HepG2 (cell line): ENCODE measurements around the gene CFL1. TPM values are rescaled to one million over a fixed set of nuclear protein-coding genes. Genes with fewer than 3 reads are reported as not detected.

Experiments used
- AKAP8 ChIP-seq: sonication (generic); formaldehyde crosslinking; IDR thresholded peaks from 2 replicates; pipeline ENCODE4 v1.5.1; 2020; ENCODE audit warnings: mild to moderate bottlenecking, missing genetic modification reagents
- ATAD3A ChIP-seq: sonication (generic); formaldehyde crosslinking; IDR thresholded peaks from 2 replicates; pipeline ENCODE4 v1.4.0; 2020; ENCODE audit warnings: missing genetic modification reagents
- DRAP1 ChIP-seq: IDR thresholded peaks from 2 replicates; pipeline ENCODE4 v1.6.1; 2016; ENCODE audit warnings: missing genetic modification reagents, missing compliant biosample characterization
- E2F5 ChIP-seq: sonication (generic); formaldehyde crosslinking; conservative IDR thresholded peaks from 2 replicates; pipeline ENCODE4 v1.4.0; 2020; ENCODE audit warnings: missing genetic modification reagents
- GMEB2 ChIP-seq: IDR thresholded peaks from 2 replicates; pipeline ENCODE4 v1.6.1; 2016; ENCODE audit warnings: missing biosample characterization, missing genetic modification reagents, low read depth
- GTF2F1 ChIP-seq: fragments of 150-350 bp; IDR thresholded peaks from 2 replicates; pipeline ENCODE4 v1.6.1; 2014; ENCODE audit warnings: low read length
- HINFP ChIP-seq: sonication (generic); formaldehyde crosslinking; IDR thresholded peaks from 2 replicates; pipeline ENCODE4 v1.4.0; 2020; ENCODE audit warnings: low read depth, mild to moderate bottlenecking, missing genetic modification reagents
- HMG20A ChIP-seq: IDR thresholded peaks from 2 replicates; pipeline ENCODE4 v1.6.1; 2016; ENCODE audit warnings: borderline replicate concordance
- HOMEZ ChIP-seq: IDR thresholded peaks from 2 replicates; pipeline ENCODE4 v1.6.1; 2016; ENCODE audit warnings: low read depth
- IRF1 ChIP-seq: sonication (generic); formaldehyde crosslinking; IDR thresholded peaks from 2 replicates; pipeline ENCODE4 v1.4.0; 2020; ENCODE audit warnings: low read depth, mild to moderate bottlenecking, missing genetic modification reagents
- MIXL1 ChIP-seq: IDR thresholded peaks from 2 replicates; pipeline ENCODE4 v1.6.1; 2016
- SIN3B ChIP-seq: fragments of 150-350 bp; IDR thresholded peaks from 2 replicates; pipeline ENCODE4 v1.6.1; 2014; ENCODE audit warnings: low read length
- STAT5B ChIP-seq: sonication (generic); formaldehyde crosslinking; IDR thresholded peaks from 2 replicates; pipeline ENCODE4 v1.4.0; 2020; ENCODE audit warnings: missing genetic modification reagents
- THAP9 ChIP-seq: sonication (generic); formaldehyde crosslinking; IDR thresholded peaks from 2 replicates; pipeline ENCODE4; 2020; ENCODE audit warnings: missing genetic modification reagents, mild to moderate bottlenecking, borderline replicate concordance
- ZNF234 ChIP-seq: sonication (generic); formaldehyde crosslinking; conservative IDR thresholded peaks from 2 replicates; pipeline ENCODE4 v1.5.1; 2020; ENCODE audit warnings: mild to moderate bottlenecking, missing genetic modification reagents
- ZNF431 ChIP-seq: sonication (generic); formaldehyde crosslinking; IDR thresholded peaks from 2 replicates; pipeline ENCODE4 v1.9.0; 2022; ENCODE audit warnings: missing genetic modification reagents, low read depth, mild to moderate bottlenecking, borderline replicate concordance
- ZNF510 ChIP-seq: sonication (generic); formaldehyde crosslinking; IDR thresholded peaks from 2 replicates; pipeline ENCODE4 v1.4.0; 2020; ENCODE audit warnings: low read depth, mild to moderate bottlenecking, missing genetic modification reagents
- polyA plus RNA-seq, 8 experiments: library from polyadenylated mRNA; depleted of rRNA in 3 of 8; stranded (reverse) in 7 of 8; unstranded in 1 of 8; fragments of >200 nt; fragmentation: Illumina TruSeq in 4 of 8; extraction: Trizol in 4 of 8; gene quantifications; 2 replicates each; pipeline versions ENCODE4 v1.2.1 to v1.2.3, GENCODE V29; 2011 to 2016; ENCODE audit warnings: low read depth in 4 of 8, missing spikeins in 1 of 8, mixed read lengths in 1 of 8; ENCODE audit not compliant: insufficient read depth in 1 of 8
- total RNA-seq, 5 experiments: library from RNA; depleted of rRNA; stranded (reverse); fragments of >200 nt; fragmentation: Illumina TruSeq; extraction: Trizol; gene quantifications; 2 replicates each; pipeline ENCODE4 v1.2.3, GENCODE V29; 2016; ENCODE audit warnings: low read depth in 1 of 5

The CFL1 gene
- total and polyA plus RNA-seq, 2 of the 13 experiments (the other 11 are each of a cell fraction or from before 2014, with no cell fraction given): 379 to 383 TPM

- TF ChIP-seq ATAD3A (CRISPR knock-in tag) (no peak), IRF1 (CRISPR knock-in tag) (no peak), ZNF234 (CRISPR knock-in tag) (no peak; the same call in 1 of the 2 replicates), DRAP1 (peak; percentile 78; the same call in 1 of the 2 replicates), ZNF431 (CRISPR knock-in tag) (no peak), ZNF510 (no peak), THAP9 (CRISPR knock-in tag) (peak; percentile 66; the same call in 1 of the 2 replicates), AKAP8 (CRISPR knock-in tag) (no peak), MIXL1 (CRISPR knock-in tag) (peak; percentile 46; the same call in 1 of the 2 replicates), SIN3B (no peak), E2F5 (CRISPR knock-in tag) (no peak), STAT5B (no peak), HMG20A (CRISPR knock-in tag) (no peak), GTF2F1 (no peak), HINFP (CRISPR knock-in tag) (no peak), HOMEZ (no peak), GMEB2 (CRISPR knock-in tag) (no peak)
Measured at GRCh38 chr11:65860278-65861164, 2.5 kb upstream of the CFL1 start, which contains the start of gene MUS81 (continued).
